ENCODE measurements around the gene ANGPTL8. TPM values are rescaled to one million over a fixed set of nuclear protein-coding genes. Genes with fewer than 3 reads are reported as not detected.

The ANGPTL8 gene, protein sequence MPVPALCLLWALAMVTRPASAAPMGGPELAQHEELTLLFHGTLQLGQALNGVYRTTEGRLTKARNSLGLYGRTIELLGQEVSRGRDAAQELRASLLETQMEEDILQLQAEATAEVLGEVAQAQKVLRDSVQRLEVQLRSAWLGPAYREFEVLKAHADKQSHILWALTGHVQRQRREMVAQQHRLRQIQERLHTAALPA
- total RNA-seq (2014; rRNA removed; shearing (Covaris generic)) (1.7 TPM in 1 of 2 replicates, not detected in the other), polyA plus RNA-seq (2016; fragmentation: Nextera tagmentation; extraction: Ambion mirVana) (not detected in 2 replicates)

DNA sequence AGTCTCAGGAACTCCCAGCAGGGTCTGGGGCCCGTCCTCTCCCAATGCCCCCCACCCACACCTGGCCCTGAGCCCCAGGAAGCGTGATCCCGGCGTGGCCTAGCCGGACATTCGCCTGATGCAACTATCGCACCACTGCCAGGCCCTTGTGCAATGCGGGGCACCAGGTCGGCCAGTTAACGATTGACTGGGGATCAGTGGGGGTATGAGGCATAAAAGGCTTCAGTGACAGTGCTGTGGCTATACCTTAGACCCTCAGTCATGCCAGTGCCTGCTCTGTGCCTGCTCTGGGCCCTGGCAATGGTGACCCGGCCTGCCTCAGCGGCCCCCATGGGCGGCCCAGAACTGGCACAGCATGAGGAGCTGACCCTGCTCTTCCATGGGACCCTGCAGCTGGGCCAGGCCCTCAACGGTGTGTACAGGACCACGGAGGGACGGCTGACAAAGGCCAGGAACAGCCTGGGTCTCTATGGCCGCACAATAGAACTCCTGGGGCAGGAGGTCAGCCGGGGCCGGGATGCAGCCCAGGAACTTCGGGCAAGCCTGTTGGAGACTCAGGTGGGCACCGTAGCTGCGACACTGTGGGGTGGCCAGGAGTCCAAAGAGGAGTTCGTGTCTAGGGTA is at the start of gene ANGPTL8:
TSS of gene ANGPTL8 (plus strand) at position 243 of the 624 bp plus-strand sequence. CDS start at position 262, 19 bp downstream.
- no peaks in the 10 kb centered on the region for H3K4me1 ChIP-seq (ENCODE audit: insufficient read depth)
- DNase-seq, result no peak
- H3K27me3 ChIP-seq (replicated peaks; ENCODE audit: insufficient read depth), result no peaks in the 10 kb centered on the region
- no peak within 1 kb of the TSS for H3K4me3 ChIP-seq
- H3K27ac ChIP-seq, result no peak within 1 kb of the TSS
- no peaks in the 10 kb centered on the region for H3K36me3 ChIP-seq (ENCODE audit: low read depth)
- TF ChIP-seq EZH2phosphoT487 (IDR thresholded peaks at IDR 0.05; ENCODE audit: insufficient read depth, low read depth) (no peak), EZH2 (IDR thresholded peaks at IDR 0.05; ENCODE audit: insufficient read depth, poor library complexity, severe bottlenecking) (no peak)
- no peak within 1 kb of the TSS for H3K4me2 ChIP-seq (ENCODE audit: unreplicated experiment)
- no peak within 1 kb of the TSS for H2AFZ ChIP-seq
- in situ Hi-C loops (cut with MboI), result no loop called here
- H3K79me2 ChIP-seq (ENCODE audit: insufficient read depth), result no peaks in the 10 kb centered on the region
- 94 to 95% methylated on average over 23 of the region's 23 CpGs for WGBS, 2 experiments (ENCODE audit: low coverage in 1 of 2, low lambda C conversion rate in 2 of 2, missing lambda C conversion rate in 2 of 2)
- no peaks in the 10 kb centered on the region for H3F3A ChIP-seq (ENCODE audit: insufficient read depth)
- no peaks in the 10 kb centered on the region for H3K9me2 ChIP-seq (ENCODE audit: insufficient read depth)
- H3K9me3 ChIP-seq (ENCODE audit: low read depth), result no peaks in the 10 kb centered on the region
- H3K9ac ChIP-seq, result no peak within 1 kb of the TSS
- H4K20me1 ChIP-seq (ENCODE audit: insufficient read depth), result no peaks in the 10 kb centered on the region

DNA sequence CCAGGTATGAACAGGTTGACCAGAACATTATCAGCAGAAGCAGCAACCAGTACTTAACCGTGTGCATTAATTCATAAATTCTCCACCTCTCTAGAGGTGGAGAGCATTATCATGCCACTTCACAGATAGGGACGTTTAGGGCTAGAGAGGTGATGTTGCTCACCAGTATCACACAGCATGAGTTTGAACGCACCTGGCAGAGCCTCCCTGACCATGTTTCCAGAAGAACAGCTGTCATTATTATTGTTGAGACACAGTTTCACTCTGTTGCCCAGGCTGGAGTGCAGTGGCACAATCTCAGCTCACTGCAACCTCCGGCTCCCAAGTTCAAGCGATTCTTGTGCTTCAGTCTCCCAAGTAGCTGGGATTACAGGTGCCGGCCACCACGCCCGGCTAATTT is 48.9 kb upstream of the ANGPTL8 start:
- Histone ChIP-seq H2AFZ (no peak overlapping the region), H4K20me1 (ENCODE audit: insufficient read depth) (no peaks in the 10 kb centered on the region), H3K9me3 (ENCODE audit: low read depth) (no peaks in the 10 kb centered on the region), H3K4me1 (ENCODE audit: insufficient read depth) (peaks cover 15% of the 10 kb centered on the region; the same call in 1 of the 2 replicates), H3K9me2 (ENCODE audit: insufficient read depth) (no peaks in the 10 kb centered on the region), H3K4me3 (no peak overlapping the region), H3K27me3 (replicated peaks; ENCODE audit: insufficient read depth) (no peaks in the 10 kb centered on the region), H3K79me2 (ENCODE audit: insufficient read depth) (peaks cover 94% of the 10 kb centered on the region), H3K36me3 (ENCODE audit: low read depth) (peaks cover 27% of the 10 kb centered on the region), H3K4me2 (ENCODE audit: unreplicated experiment) (no peak overlapping the region), H3K27ac (peak overlapping the region; percentile 38), H3F3A (ENCODE audit: insufficient read depth) (peaks cover 44% of the 10 kb centered on the region), H3K9ac (no peak overlapping the region)
- in situ Hi-C loops (cut with MboI), result no loop called here
- WGBS, 2 experiments (ENCODE audit: low coverage in 1 of 2, low lambda C conversion rate in 2 of 2, missing lambda C conversion rate in 2 of 2), result 60 to 64% methylated on average over 8 of the region's 8 CpGs
- DNase-seq, result no peak
- no peak for TF ChIP-seq EZH2phosphoT487 (IDR thresholded peaks at IDR 0.05; ENCODE audit: insufficient read depth, low read depth)
- no peak for TF ChIP-seq EZH2 (IDR thresholded peaks at IDR 0.05; ENCODE audit: insufficient read depth, poor library complexity, severe bottlenecking)

DNA sequence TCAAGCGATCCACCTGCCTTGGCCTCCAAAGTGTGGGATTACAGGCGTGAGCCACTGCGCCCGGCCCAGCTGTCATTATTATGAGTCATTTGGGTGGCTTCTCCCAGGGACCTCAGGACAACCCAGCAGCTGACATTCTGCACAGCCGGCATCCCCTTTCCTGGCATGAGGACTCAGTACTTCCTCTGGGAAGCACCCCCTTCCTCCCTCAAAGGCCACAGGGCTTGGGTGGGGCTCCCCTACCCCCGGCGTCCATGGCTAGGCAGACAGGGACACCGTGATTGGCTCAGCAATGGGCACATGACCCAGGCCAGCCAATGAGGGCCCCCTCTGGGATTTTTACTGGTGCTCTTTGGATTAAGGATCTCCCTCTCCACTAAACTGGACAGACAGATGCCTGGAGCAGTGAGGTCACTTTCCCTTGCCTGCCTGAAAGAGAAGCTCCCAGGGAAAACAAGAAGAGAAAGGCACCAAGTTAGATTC is 48.1 kb upstream of the ANGPTL8 start:
- WGBS, 2 experiments (ENCODE audit: low coverage in 1 of 2, low lambda C conversion rate in 2 of 2, missing lambda C conversion rate in 2 of 2), result 15 to 21% methylated on average over 8 of the region's 8 CpGs
- H3K9me3 ChIP-seq (ENCODE audit: low read depth), result no peaks in the 10 kb centered on the region
- H3F3A ChIP-seq (ENCODE audit: insufficient read depth), result peaks cover 44% of the 10 kb centered on the region
- TF ChIP-seq EZH2phosphoT487 (IDR thresholded peaks at IDR 0.05; ENCODE audit: insufficient read depth, low read depth), result no peak
- TF ChIP-seq EZH2 (IDR thresholded peaks at IDR 0.05; ENCODE audit: insufficient read depth, poor library complexity, severe bottlenecking), result no peak
- no peak overlapping the region for H3K9ac ChIP-seq
- no peaks in the 10 kb centered on the region for H3K9me2 ChIP-seq (ENCODE audit: insufficient read depth)
- in situ Hi-C loops (cut with MboI), result no loop called here
- peaks cover 94% of the 10 kb centered on the region for H3K79me2 ChIP-seq (ENCODE audit: insufficient read depth)
- H4K20me1 ChIP-seq (ENCODE audit: insufficient read depth), result no peaks in the 10 kb centered on the region
- H3K27me3 ChIP-seq (replicated peaks; ENCODE audit: insufficient read depth), result no peaks in the 10 kb centered on the region
- H3K4me3 ChIP-seq, result no peak overlapping the region
- H3K4me2 ChIP-seq (ENCODE audit: unreplicated experiment), result no peak overlapping the region
- H3K36me3 ChIP-seq (ENCODE audit: low read depth), result peaks cover 23% of the 10 kb centered on the region; the same call in 1 of the 2 replicates
- DNase-seq, result peak; percentile 74
- H3K27ac ChIP-seq, result peak overlapping the region; percentile 14; the same call in 1 of the 2 replicates
- H3K4me1 ChIP-seq (ENCODE audit: insufficient read depth), result peaks cover 18% of the 10 kb centered on the region; the same call in 1 of the 2 replicates
- no peak overlapping the region for H2AFZ ChIP-seq

DNA sequence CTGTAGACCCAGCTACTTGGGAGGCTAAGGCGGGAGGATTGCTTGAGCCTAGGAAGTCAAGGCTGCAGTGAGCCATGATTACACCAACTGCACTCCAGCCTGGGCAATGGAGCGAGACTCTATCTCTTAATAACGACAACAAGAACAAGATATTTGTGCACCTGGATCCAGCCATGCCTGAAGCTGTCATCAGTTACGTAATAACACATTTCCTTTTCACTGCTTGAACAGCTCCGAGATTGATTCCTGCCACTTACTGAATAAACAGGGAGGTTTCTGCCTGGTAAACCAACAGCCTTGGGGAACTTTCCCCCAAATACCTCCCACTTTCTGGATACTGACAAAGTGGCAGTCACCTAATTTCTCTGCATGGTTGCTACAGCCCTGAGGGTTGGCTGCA is 47.5 kb upstream of the ANGPTL8 start:
- Histone ChIP-seq H4K20me1 (ENCODE audit: insufficient read depth) (no peaks in the 10 kb centered on the region), H3K9me2 (ENCODE audit: insufficient read depth) (no peaks in the 10 kb centered on the region), H2AFZ (no peak overlapping the region), H3K36me3 (ENCODE audit: low read depth) (peaks cover 17% of the 10 kb centered on the region; the same call in 1 of the 2 replicates), H3K9me3 (ENCODE audit: low read depth) (no peaks in the 10 kb centered on the region), H3K27me3 (replicated peaks; ENCODE audit: insufficient read depth) (no peaks in the 10 kb centered on the region), H3K4me3 (no peak overlapping the region), H3K4me1 (ENCODE audit: insufficient read depth) (peaks cover 18% of the 10 kb centered on the region; the same call in 1 of the 2 replicates), H3K27ac (peak overlapping the region; percentile 14; the same call in 1 of the 2 replicates), H3K9ac (no peak overlapping the region), H3K4me2 (ENCODE audit: unreplicated experiment) (no peak overlapping the region), H3K79me2 (ENCODE audit: insufficient read depth) (peaks cover 94% of the 10 kb centered on the region), H3F3A (ENCODE audit: insufficient read depth) (peaks cover 44% of the 10 kb centered on the region)
- in situ Hi-C loops (cut with MboI), result no loop called here
- DNase-seq, result no peak
- TF ChIP-seq EZH2 (IDR thresholded peaks at IDR 0.05; ENCODE audit: insufficient read depth, poor library complexity, severe bottlenecking), result no peak
- TF ChIP-seq EZH2phosphoT487 (IDR thresholded peaks at IDR 0.05; ENCODE audit: insufficient read depth, low read depth), result no peak
- WGBS, 2 experiments (ENCODE audit: low coverage in 1 of 2, low lambda C conversion rate in 2 of 2, missing lambda C conversion rate in 2 of 2), result 79 to 80% methylated on average over 5 of the region's 5 CpGs
